HUES6 (cell line): Measurements from ENCODE around the gene SBSN.

ENCODE experiments used
- H3K27ac ChIP-seq: 2 replicates; pipeline ENCODE4 v1.7.0; 2013; ENCODE audit warnings: low read depth, mild to moderate bottlenecking, low read length, inconsistent platforms
- H3K27me3 ChIP-seq: 2 replicates; pipeline ENCODE4 v1.6.1; 2013; ENCODE audit warnings: low read length; ENCODE audit not compliant: control insufficient read depth, insufficient read depth
- H3K36me3 ChIP-seq: 2 replicates; pipeline ENCODE4 v1.6.1; 2013; ENCODE audit warnings: low read length; ENCODE audit not compliant: control insufficient read depth, insufficient read depth
- H3K4me1 ChIP-seq: 2 replicates; pipeline ENCODE4 v1.6.1; 2013; ENCODE audit warnings: low read length; ENCODE audit not compliant: control insufficient read depth, insufficient read depth
- H3K4me3 ChIP-seq: 2 replicates; pipeline ENCODE4 v1.5.1; 2013; ENCODE audit warnings: low read depth, low read length
- H3K9ac ChIP-seq: one replicate; pipeline ENCODE4 v1.6.1; 2013; ENCODE audit warnings: mild to moderate bottlenecking, low read length
- H3K9me3 ChIP-seq: 2 replicates; pipeline ENCODE4 v1.6.1; 2013; ENCODE audit warnings: low read depth, low read length; ENCODE audit not compliant: control insufficient read depth, insufficient read depth

The SBSN gene

GRCh38 chr19:35528218-35529038 is at the start of gene SBSN:
TSS of gene SBSN (minus strand) at chr19:35528311. CDS start at chr19:35528281, 30 bp downstream.
- no peak within 1 kb of the TSS for H3K4me3 ChIP-seq
- H3K27ac ChIP-seq, result no peak within 1 kb of the TSS
- H3K36me3 ChIP-seq, result no peaks in the 10 kb centered on the region
- peaks cover 29% of the 10 kb centered on the region for H3K27me3 ChIP-seq
- H3K9me3 ChIP-seq, result no peaks in the 10 kb centered on the region
- no peak within 1 kb of the TSS for H3K9ac ChIP-seq
- H3K4me1 ChIP-seq, result peaks cover 16% of the 10 kb centered on the region

- H3K9me3 ChIP-seq, result peaks cover 14% of the 10 kb centered on the region
- no peaks in the 10 kb centered on the region for H3K4me1 ChIP-seq
- H3K27ac ChIP-seq, result no peak overlapping the region
- no peaks in the 10 kb centered on the region for H3K36me3 ChIP-seq
- no peaks in the 10 kb centered on the region; the same call in 1 of the 2 replicates for H3K27me3 ChIP-seq
- no peak overlapping the region for H3K4me3 ChIP-seq
- no peak overlapping the region for H3K9ac ChIP-seq
Observed at GRCh38 chr19:35571406-35571965, 43.4 kb upstream of the SBSN start.

GRCh38 chr19:35569281-35569781 is 41.2 kb upstream of the SBSN start:
- H3K4me3 ChIP-seq, result no peak overlapping the region
- no peak overlapping the region for H3K9ac ChIP-seq
- H3K36me3 ChIP-seq, result no peaks in the 10 kb centered on the region
- H3K9me3 ChIP-seq, result no peaks in the 10 kb centered on the region
- no peaks in the 10 kb centered on the region for H3K4me1 ChIP-seq
- no peak overlapping the region for H3K27ac ChIP-seq
- no peaks in the 10 kb centered on the region; the same call in 1 of the 2 replicates for H3K27me3 ChIP-seq

DNA sequence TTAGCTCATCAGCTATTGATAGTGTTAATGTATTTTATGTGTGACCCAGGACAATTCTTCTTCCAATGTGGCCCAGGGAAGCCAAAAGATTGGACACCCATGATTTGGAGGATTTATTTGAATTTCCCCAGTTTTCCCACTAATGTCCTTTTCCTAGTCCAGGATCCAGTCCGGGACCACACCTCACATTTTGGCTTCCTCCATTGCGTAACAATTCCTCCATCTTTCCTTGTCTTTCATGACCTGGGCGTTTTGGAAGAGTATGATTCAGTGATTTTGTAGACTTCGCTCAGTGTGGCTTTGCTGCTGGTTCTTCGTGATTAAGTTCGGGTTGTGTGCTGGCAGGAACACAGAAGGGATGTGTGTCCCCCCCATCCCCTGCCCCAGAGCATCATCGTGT is 38.6 kb upstream of the SBSN start:
- Histone ChIP-seq H3K4me1 (no peaks in the 10 kb centered on the region), H3K9ac (no peak overlapping the region), H3K27ac (no peak overlapping the region), H3K9me3 (no peaks in the 10 kb centered on the region), H3K36me3 (no peaks in the 10 kb centered on the region), H3K27me3 (peaks cover 8% of the 10 kb centered on the region; the same call in 1 of the 2 replicates), H3K4me3 (no peak overlapping the region)

- Histone ChIP-seq H3K4me3 (no peak overlapping the region), H3K9ac (no peak overlapping the region), H3K27me3 (peaks cover 22% of the 10 kb centered on the region), H3K36me3 (no peaks in the 10 kb centered on the region), H3K4me1 (no peaks in the 10 kb centered on the region), H3K9me3 (no peaks in the 10 kb centered on the region), H3K27ac (no peak overlapping the region)
Observed at GRCh38 chr19:35565016-35565856, 37.1 kb upstream of the SBSN start.

DNA sequence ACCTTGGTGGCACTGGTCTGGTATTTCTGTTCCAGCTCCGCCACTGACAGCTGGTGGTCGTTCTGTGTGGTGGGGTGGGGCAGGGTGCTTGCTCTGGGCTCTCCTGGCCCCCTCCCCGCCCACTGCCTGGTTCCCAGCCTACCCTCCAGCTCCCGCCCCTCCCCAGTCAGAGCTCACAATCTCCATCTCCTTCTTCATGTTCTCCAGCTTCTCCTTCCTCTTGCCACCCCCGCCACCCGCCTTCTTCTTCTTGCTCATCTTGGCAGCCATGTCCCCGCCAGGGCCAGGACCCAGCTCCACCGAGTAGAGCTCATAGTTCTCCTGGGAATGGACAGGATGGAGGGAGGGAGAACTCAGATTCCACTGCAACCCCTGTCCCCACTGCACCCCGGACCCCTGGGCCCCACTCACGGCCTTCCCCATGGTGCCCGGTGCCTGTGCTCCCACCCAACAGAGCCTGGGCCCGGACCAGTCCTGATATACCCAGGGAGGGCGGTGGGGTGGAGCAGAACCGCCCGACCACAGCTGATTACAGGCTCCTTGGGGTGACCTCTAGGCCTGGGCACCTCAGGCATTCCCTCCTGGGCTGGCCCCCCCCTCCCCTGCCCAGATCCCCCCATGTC is 35.2 kb upstream of the SBSN start, which contains the start of gene ATP4A:
ATP4A (minus strand) TSS at position 452 of the 623 bp plus-strand sequence; CDS start at position 423, 29 bp downstream.
- no peak within 1 kb of the TSS for H3K4me3 ChIP-seq
- H3K9me3 ChIP-seq, result no peaks in the 10 kb centered on the region
- no peak within 1 kb of the TSS for H3K27ac ChIP-seq
- H3K36me3 ChIP-seq, result no peaks in the 10 kb centered on the region
- H3K27me3 ChIP-seq, result peaks cover 41% of the 10 kb centered on the region
- H3K4me1 ChIP-seq, result 0 out of 2 replicates have a peak, but pooled peaks cover 6% of the 10 kb centered on the region
- H3K9ac ChIP-seq, result no peak within 1 kb of the TSS

DNA sequence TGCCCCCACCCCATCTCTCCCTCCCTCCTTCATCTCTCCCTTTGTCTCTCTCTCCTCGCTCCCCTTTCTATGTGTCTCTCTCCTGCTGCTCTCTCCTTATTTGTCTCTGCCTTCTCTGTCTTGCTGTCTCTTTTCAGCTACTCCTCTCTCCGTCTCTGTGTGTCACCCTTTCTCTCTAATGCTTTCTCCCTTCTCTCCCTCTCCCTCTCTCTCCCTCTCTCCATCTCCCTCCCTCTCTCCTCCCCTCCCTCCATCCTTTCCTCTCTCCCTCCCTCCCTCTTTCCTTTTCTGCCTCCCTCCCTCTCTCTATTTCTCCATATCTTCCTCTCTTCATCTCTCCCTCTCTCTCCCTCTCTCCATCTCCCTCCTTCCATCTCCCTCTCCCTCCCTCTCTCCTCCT is 34.7 kb upstream of the SBSN start:
- H3K36me3 ChIP-seq, result no peaks in the 10 kb centered on the region
- H3K4me1 ChIP-seq, result 0 out of 2 replicates have a peak, but pooled peaks cover 6% of the 10 kb centered on the region
- H3K4me3 ChIP-seq, result no peak overlapping the region
- H3K9ac ChIP-seq, result no peak overlapping the region
- no peak overlapping the region for H3K27ac ChIP-seq
- no peaks in the 10 kb centered on the region for H3K9me3 ChIP-seq
- peaks cover 43% of the 10 kb centered on the region for H3K27me3 ChIP-seq

DNA sequence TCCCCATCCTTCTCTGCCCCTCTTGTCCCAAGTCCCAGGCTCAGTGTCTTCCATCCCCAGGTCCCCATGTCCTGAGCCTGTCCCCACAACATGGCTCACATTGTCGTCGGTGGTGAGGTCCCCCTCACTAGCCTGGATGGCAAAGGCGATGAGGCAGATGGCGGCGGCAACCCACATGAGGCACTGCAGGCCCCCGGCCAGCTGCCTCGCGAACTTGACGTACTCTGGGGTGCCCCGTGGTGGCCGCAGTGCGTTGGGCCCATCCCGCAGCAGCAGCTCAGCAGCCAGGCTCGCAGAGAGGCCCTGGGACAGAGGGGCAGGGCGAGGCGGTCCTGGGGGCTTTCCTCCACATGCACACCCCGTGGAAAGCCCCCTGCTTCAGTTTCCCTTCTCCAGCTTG is 34.2 kb upstream of the SBSN start:
- Histone ChIP-seq H3K4me3 (no peak overlapping the region), H3K27me3 (peaks cover 43% of the 10 kb centered on the region), H3K4me1 (peaks cover 8% of the 10 kb centered on the region; the same call in 1 of the 2 replicates), H3K36me3 (no peaks in the 10 kb centered on the region), H3K27ac (no peak overlapping the region), H3K9me3 (no peaks in the 10 kb centered on the region), H3K9ac (no peak overlapping the region)

DNA sequence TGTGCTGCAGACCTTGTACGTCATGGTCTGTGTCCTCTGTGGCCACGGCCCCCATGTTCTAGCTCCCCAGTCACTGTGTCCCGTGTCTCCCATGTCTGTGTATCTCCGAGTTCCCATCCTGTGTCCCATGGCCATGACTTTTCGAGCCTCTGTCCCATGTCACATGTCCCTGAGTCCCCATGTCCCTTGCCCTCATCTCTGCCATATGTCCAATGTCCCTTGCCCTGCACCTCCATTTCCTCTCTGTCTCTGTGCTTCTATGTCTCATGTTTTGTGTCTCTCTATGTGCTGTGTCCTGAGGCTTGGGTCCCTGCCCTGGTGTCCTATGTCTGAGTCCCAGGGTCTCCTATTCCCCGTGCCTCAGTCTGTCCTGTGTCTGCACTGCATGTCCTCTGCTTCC is 33.3 kb upstream of the SBSN start:
- no peak overlapping the region for H3K4me3 ChIP-seq
- H3K4me1 ChIP-seq, result peaks cover 11% of the 10 kb centered on the region; the same call in 1 of the 2 replicates
- no peaks in the 10 kb centered on the region for H3K9me3 ChIP-seq
- H3K27me3 ChIP-seq, result peaks cover 43% of the 10 kb centered on the region
- no peak overlapping the region for H3K27ac ChIP-seq
- H3K9ac ChIP-seq, result no peak overlapping the region
- no peaks in the 10 kb centered on the region for H3K36me3 ChIP-seq

- peaks cover 50% of the 10 kb centered on the region for H3K27me3 ChIP-seq
- no peak overlapping the region for H3K9ac ChIP-seq
- peaks cover 11% of the 10 kb centered on the region; the same call in 1 of the 2 replicates for H3K4me1 ChIP-seq
Observed at GRCh38 chr19:35560677-35561076, 32.6 kb upstream of the SBSN start.

More at GRCh38 chr19:35560677-35561076, 32.6 kb upstream of the SBSN start:
- H3K36me3 ChIP-seq, result no peaks in the 10 kb centered on the region
- no peak overlapping the region for H3K27ac ChIP-seq
- no peaks in the 10 kb centered on the region for H3K9me3 ChIP-seq
- H3K4me3 ChIP-seq, result no peak overlapping the region
